ENCODE data around the gene COMMD7. TPM values are rescaled to one million over a fixed set of nuclear protein-coding genes. Genes with fewer than 3 reads are reported as not detected.
A peak's percentile ranks its signal among the peaks of the same experiment; 100 is the strongest.
"Not testable (repeated sequence)": the region's sequence is repeated elsewhere in the genome, so short reads cannot be mapped to it uniquely, and the experiment has no call there.

COMMD7 gene
- total RNA-seq, 2 donors from 2014 or later, result 29.0 to 33.4 TPM

DNA sequence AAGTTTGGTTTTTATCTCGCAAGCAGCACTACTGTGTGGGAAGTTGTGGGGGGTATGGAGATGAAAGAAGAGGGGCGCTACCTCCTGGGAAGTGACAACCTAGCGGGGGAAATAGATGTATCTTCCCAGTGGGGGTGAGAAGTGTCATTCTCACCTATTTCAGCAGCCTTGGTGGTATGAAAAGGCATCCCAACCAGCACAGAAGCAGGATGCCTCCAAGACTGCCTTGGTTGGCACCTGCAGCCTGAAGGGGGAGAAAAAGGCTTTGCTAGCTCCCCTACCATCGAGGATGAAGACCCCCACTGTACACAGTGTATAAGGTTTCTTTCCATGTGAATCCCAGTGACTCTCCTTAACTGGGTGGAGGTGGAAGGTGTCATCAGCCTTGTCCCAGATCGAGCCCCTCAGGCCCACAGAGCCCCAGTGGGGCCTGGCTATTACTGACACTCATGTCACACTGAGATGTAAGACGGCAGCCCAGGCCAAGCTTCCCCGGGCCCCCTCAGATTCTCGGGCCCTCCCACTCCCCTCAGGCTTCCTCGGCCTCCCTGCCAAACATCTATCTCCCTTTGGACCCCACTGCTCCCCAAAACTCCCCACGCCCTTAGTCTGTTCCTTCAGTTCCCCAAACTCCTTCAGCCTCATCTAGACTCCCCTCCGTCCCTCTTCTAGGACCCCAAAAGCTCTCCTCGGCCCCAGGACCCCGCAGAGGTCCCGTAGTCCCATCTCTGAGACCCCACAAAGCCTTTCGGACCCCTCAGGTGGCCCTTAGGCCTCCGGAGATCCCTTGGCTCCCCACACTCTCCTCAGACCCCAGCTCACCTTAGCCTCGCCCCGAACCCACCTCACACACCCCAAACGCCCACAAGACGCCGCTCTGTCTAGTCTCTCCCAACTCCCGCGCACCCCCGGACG is 688 bp downstream of the COMMD7 start:
- DNase-seq, result peak in 1 of 2 donors; percentile 17

DNA sequence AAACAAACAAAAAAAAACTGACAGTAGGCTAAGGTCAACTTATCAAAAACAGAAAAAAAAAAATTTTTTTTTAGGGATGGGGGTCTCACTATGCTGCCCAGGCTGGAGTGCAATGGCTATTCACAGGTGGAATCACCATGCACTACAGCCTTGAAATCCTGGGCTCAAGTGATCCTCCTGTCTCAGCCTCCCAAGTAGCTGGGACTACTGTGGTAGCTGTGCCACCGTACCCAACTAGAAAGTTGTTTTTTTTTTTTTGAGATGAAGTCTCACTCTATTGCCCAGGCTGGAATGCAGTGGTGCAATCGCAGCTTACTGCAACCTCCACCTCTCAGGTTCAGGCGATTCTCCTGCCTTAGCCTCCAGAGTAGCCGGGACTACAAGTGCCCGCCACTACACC is 2.1 kb downstream of the COMMD7 start:
- intact Hi-C loops (cut with DNase I, micrococcal nuclease), result no loop called here
- no peak for DNase-seq
- ATAC-seq, result no peak

More for the DNA sequence above, 688 bp downstream of the COMMD7 start:
- peak; percentile 23 for ATAC-seq
- intact Hi-C loops (cut with DNase I, micrococcal nuclease), result no loop called here

DNA sequence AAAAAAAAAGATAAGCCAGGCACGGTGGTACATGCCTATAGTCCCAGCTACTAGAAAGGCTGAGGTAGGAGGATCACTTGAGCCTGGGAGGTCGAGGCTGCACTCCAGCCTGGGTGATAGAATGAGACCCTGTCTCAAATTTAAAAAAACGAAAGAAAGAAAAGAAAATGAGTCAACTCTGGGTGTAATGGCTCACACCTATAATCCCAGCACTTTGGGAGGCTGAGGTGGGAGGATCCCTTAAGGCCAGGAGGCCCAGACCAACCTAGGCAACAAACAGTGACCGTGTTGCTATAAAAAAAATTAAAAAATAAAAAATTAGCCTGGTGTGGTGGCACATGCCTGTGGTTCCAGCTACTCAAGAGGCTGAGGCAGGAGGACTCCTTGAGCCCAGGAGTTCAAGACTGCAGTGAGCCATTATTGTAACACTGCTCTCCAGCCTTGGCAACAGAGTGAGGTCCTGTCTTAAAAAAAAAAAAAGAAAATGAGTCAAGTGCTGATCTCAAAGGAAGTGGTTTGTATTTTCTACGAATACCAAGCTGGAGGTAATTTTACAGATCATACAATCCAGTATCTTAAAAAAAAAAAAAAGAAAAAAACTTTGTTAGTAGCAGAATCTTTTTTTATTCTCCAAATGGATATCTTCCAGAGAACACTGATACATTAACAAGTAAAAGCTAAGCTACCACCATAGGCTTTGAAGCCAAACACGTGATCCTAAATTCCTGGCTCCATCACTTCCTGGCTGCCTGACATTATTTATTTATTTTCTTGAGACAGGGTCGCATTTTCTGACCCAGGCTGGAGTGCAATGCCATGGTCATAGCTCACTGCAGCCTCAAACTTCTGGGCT is 5.7 kb downstream of the COMMD7 start:
- intact Hi-C loops (cut with DNase I, micrococcal nuclease), result no loop called here
- ATAC-seq (no peak), DNase-seq (no peak)

DNA sequence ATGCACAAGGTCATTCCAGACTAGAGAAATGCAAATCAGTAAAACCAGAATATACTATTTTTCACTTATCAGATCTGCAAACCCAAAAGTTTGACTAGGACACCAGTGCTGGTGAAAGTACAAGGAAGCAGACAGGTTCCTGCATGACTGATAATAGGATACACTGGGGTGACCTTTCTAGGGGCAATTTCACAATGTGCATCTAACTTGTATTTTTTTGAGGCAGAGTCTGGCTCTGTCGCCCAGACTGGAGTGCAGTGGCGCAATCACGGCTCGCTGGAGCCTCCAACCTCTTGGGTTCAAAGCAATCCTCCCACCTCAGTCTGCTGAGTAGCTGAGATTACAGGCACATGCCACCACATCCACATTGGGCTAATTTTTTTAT is 11.4 kb downstream of the COMMD7 start:
- no peak for DNase-seq
- intact Hi-C loops (cut with DNase I, micrococcal nuclease), result no loop called here
- no peak for ATAC-seq

- ATAC-seq; DNase-seq; intact Hi-C loops (cut with DNase I, micrococcal nuclease): not testable (repeated sequence)
Observed at GRCh38 chr20:32729334-32729733, 13.9 kb downstream of the COMMD7 start.

- intact Hi-C loops (cut with DNase I, micrococcal nuclease); ATAC-seq; DNase-seq: not testable (repeated sequence)
Observed at GRCh38 chr20:32728435-32728834, 14.8 kb downstream of the COMMD7 start.

DNA sequence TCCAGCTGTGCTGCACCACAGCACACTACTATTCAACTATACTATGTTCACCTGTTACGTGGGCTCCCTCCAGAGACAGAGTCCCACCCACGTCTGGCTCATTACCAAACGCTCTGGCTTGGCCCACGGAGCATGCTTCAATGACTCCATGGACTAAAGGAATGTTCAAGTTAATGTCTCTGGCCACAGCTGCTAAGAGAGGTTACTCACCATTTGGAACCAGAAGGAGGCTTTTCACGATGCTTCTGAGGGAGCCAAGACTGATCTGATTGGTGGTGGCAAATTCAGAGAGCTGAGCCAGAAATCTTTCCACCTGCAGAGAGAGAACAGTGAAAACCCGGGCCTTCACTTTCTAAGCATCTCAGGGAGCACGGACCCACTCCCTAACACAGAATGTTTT is 15.6 kb downstream of the COMMD7 start:
- no peak for ATAC-seq
- intact Hi-C loops (cut with DNase I, micrococcal nuclease), result no loop called here

GRCh38 chr20:32718749-32719348 is 24.4 kb downstream of the COMMD7 start:
- intact Hi-C loops (cut with DNase I, micrococcal nuclease), result no loop called here
- no peak for ATAC-seq
- DNase-seq, result no peak

More for the DNA sequence above, 15.6 kb downstream of the COMMD7 start:
- no peak for DNase-seq

DNA sequence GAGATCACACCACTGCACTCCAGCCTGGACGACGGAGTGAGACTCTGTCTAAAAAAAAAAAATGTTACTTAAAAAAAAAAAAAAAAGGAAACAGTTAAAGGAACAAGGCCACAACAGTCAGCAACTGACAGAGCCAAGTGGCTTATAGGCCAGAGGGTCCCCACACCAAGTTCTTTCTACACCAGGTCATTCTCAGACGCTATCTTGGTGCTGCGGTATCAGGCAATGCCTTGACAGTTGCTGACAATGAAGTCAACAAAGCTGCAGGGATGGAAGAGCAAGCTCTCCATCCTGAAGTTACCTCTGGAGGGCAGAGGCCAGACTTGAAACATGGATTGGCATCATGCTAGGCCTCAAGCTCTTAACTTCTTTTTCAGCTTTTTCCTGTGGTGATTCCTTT is 31.9 kb downstream of the COMMD7 start:
- ATAC-seq, result no peak
- DNase-seq, result no peak
- intact Hi-C loops (cut with DNase I, micrococcal nuclease), result no loop called here

- DNase-seq, result no peak
- ATAC-seq, result no peak
- intact Hi-C loops (cut with DNase I, micrococcal nuclease), result no loop called here
Observed at GRCh38 chr20:32709632-32710121, 33.6 kb downstream of the COMMD7 start.

GRCh38 chr20:32709029-32709631 is 34.1 kb downstream of the COMMD7 start:
- intact Hi-C loops (cut with DNase I, micrococcal nuclease); DNase-seq; ATAC-seq: not testable (repeated sequence)

DNA sequence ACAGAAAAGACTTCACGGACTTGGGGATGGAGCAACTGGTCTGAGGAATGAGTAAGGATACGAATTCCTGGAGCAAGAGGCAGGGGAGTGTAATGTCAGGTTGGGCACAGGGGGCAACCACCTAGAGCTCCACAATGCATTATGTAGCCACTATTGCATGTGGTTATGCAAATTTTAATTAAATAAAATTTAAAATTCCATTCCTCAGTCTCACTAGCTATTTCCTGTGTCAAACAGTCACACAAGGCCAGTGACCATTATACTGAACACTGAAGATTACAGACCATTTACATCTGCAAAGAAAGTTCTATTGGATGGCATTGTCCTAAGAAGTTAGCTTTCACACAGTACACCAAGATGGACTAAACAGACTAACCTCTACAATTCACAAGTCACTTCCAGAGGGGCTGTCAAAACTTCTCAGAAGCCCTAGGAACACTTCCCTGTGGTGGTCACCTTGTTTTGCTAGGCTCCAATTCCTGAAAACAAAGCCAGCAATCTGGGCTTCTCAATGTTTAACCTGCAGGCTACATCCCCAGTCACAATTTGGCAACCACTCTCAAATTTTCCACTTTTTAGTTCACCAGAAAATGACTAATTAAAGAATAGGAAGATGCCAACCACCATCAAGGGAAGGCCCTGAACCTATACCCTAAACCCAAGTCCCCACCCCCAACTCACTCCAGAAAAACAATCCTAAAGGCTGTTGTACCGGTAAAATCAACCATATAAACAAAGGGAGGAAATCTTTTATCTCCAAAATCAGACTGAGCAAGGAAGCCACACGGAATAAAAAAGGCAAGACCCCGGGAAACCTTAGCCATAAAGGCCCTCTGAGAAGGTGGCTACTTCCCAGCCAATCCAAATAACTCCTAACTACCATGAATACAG is 35.3 kb downstream of the COMMD7 start:
- DNase-seq (no peak), ATAC-seq (no peak)
- intact Hi-C loops (cut with DNase I, micrococcal nuclease), result no loop called here

DNA sequence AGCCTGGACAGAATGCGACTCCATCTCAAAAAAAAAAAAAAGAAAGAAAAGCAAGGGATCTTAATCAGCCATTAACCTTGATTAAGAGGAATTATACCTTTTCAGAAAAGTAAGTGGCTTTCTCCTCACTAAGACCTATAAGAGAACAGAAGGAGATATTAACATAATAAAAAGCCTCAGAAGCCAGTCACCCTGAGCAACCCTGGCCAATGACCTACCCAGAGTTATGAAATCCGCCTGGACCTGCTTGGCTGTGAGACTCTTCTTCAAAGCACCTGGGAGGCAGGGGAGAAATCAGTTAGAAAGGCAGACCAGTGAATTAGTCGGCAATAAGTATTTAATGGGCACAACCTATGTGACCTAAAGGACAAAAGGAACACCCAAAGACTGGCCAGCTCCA is 36.8 kb downstream of the COMMD7 start:
- intact Hi-C loops (cut with DNase I, micrococcal nuclease), result no loop called here
- no peak for DNase-seq
- no peak for ATAC-seq

DNA sequence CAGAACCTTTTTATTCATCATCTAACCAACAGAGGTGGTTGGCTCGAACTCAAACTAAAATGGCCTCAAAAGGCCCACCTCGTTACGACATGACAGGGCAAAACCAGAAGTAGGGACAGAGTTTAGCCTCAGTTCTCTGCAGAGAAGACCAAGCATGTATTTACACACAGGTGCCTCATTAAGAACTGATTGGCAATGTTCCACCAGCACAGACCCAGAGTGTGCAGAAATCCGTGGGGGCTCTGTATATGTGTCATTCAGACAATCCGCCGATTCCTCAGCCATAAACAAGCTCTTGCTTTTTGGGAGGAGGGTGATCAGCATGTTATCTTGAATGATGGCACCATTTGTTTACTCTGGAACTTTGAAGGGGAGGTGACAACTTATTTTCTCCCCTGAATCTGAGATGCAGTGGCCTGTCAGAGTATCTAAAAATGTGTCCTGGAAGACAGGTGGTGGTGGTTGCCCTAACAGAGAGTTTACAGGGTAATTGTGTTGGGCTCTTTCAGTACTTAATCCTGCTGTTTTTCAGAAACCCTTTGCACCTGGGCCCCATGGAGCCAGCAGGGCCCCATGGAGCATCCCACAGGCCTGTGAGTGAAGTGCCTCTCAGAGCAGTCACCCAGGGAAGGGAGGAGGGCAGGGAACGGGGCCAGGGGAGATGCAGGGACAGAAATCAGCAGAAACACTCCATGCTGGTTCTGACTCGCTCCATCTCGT is 40.4 kb downstream of the COMMD7 start:
- no peak for DNase-seq
- no peak for ATAC-seq
- intact Hi-C loops (cut with DNase I, micrococcal nuclease), result no loop called here

DNA sequence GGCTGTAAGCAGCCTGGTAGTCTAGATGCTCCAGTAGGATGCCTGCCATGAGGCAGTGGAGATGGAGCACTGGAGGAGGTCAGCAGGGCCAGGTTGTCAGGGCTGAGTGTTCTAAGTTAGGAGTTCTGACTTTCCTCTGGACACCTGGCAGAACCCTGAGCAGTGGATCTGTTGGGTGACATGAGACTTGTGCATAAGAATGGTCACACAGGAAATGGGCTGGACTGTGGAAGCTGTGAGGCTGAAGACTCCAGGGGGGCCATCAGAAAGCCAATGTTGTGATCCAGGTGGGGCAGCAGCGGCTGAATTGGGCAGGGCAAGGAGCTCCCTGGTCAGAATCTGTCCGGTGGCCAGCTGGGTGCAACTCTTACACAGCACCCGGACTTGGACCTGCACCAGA is 45.7 kb downstream of the COMMD7 start:
- ATAC-seq (no peak), DNase-seq (no peak)
- intact Hi-C loops (cut with DNase I, micrococcal nuclease), result no loop called here

DNA sequence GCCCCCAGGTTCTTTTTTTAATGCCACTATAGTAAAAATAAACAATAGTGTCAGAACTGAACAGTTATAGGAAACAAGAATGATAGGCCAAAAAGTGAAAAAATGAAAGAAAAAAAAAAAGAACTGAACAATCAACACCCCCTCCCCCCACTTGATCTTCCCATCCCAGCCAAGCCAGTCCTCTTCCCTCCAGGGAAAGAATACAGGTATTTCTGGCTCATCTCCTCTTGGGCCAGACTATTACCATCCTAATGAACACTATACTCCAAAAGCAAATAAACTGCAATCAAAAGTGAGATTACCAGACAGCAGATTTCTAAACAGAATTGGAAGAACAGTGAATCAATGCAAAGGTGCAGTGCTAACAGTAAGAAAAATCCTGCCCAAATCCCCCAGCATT is 48.2 kb downstream of the COMMD7 start:
- intact Hi-C loops (cut with DNase I, micrococcal nuclease), result no loop called here
- ATAC-seq, result no peak

DNA sequence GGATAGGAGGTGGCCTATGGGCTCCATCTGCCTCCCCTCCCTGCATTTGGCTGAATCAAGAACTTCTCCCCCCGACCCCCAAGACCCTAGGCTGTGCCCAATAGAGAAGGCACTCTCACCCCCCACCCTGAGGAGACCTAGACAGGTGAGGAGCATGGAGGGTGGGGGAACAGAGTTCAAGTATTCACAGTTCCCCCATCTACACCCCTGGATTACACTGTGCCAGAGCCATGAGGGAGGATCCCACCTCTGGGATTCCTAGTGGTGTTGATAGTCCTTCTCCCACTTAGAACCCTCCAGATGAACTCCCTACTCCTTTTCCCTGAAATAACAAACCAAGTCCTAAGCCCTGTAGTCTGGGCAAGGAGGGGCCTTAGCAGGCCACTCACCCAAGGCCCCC is 54.3 kb downstream of the COMMD7 start:
- DNase-seq; intact Hi-C loops (cut with DNase I, micrococcal nuclease): not testable (repeated sequence)
- ATAC-seq, result peak; percentile 25

More for the DNA sequence above, 48.2 kb downstream of the COMMD7 start:
- no peak for DNase-seq

All from left colon (tissue), 2 donors.